ENCODE results near the gene INHA. TPM values are rescaled to one million over a fixed set of nuclear protein-coding genes. Genes with fewer than 3 reads are reported as not detected.

The INHA gene
- total and polyA plus RNA-seq, 4 donors: 0.51 to 3.6 (median 0.55) TPM; not detected in 1

- H3K4me3 ChIP-seq (ENCODE audit: low read length in 2 of 2): no peak overlapping the region
- no peak for ATAC-seq (ENCODE audit: low FRiP score)
- intact Hi-C loops (cut with DNase I): loop anchor here (2.0 to 5.0 kb wide), 3 partner anchors 53 to 140 kb away; partner anchors contain the start of gene STK11IP (in 1 of the 2)
- no peaks in the 10 kb centered on the region for H3K36me3 ChIP-seq (ENCODE audit: control insufficient read depth in 1 of 2, insufficient read depth in 2 of 2, low read length in 1 of 2)
- 44 to 46% methylated on average over 9 of the region's 9 CpGs for WGBS, 2 donors
- no peaks in the 10 kb centered on the region for H3K9me3 ChIP-seq (ENCODE audit: control insufficient read depth, low read length)
- H3K4me1 ChIP-seq (ENCODE audit: control insufficient read depth in 1 of 2, insufficient read depth in 2 of 2, low read length in 2 of 2): no peaks in the 10 kb centered on the region
- no peaks in the 10 kb centered on the region for H3K27me3 ChIP-seq (ENCODE audit: control insufficient read depth in 1 of 2, insufficient read depth in 2 of 2, low read length in 1 of 2)
- DNase-seq: no peak
- no peak overlapping the region for H3K27ac ChIP-seq (ENCODE audit: low read depth in 1 of 2, low read length in 2 of 2)
Measured at GRCh38 chr2:219544567-219544966, 27.5 kb upstream of the INHA start.

DNA sequence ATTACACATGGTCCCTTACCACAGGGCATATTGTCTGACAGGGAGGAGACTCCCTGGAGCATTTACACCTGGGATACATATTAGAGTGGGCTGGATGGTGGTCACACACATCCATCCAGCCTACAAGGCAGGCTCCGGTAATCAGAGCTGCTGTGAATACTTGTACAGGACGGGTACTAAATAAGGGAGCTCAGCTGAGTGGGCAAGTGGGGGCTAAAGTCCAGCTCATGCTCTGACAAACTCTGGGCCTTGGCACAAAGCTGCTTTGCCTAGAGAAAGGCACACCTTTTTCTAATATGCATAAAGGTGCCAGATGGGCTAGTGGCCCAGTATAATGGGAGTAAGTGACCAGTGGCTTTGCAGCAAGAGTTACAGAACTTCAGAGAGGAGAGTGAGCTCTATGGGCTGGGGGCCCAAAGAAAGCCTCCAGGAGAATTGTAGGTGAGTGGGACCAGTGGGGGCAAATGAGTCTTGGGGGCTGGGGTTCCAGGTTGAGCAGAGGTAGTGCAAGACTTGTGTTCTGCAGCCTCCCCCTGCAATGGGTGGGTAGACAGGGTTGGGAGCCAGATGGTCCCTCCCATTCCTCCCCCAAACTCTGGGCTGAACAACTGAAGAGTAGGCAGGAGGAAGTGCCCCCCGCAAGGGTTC lies 26.7 kb upstream of the INHA start:
- intact Hi-C loops (cut with DNase I): loop anchor here in 1 of 2 donors (2.0 kb wide), 1 partner anchor 139 kb away; no protein-coding TSS in a partner anchor
- Histone ChIP-seq H3K27me3 (ENCODE audit: control insufficient read depth in 1 of 2, insufficient read depth in 2 of 2, low read length in 1 of 2) (no peaks in the 10 kb centered on the region), H3K36me3 (ENCODE audit: control insufficient read depth in 1 of 2, insufficient read depth in 2 of 2, low read length in 1 of 2) (no peaks in the 10 kb centered on the region), H3K4me1 (ENCODE audit: control insufficient read depth in 1 of 2, insufficient read depth in 2 of 2, low read length in 2 of 2) (no peaks in the 10 kb centered on the region), H3K27ac (ENCODE audit: low read depth in 1 of 2, low read length in 2 of 2) (no peak overlapping the region), H3K9me3 (ENCODE audit: control insufficient read depth, low read length) (no peaks in the 10 kb centered on the region), H3K4me3 (ENCODE audit: low read length in 2 of 2) (no peak overlapping the region)
- 90 to 95% methylated on average over 3 of the region's 3 CpGs for WGBS, 2 donors
- ATAC-seq (ENCODE audit: low FRiP score): no peak
- DNase-seq: no peak

- H3K4me1 ChIP-seq (ENCODE audit: control insufficient read depth in 1 of 2, insufficient read depth in 2 of 2, low read length in 2 of 2): no peaks in the 10 kb centered on the region
- intact Hi-C loops (cut with DNase I): loop anchor here in 1 of 2 donors (2.0 kb wide), 1 partner anchor 139 kb away; no protein-coding TSS in a partner anchor
- H3K36me3 ChIP-seq (ENCODE audit: control insufficient read depth in 1 of 2, insufficient read depth in 2 of 2, low read length in 1 of 2): no peaks in the 10 kb centered on the region
- DNase-seq: no peak
- ATAC-seq (ENCODE audit: low FRiP score): no peak
- no peaks in the 10 kb centered on the region for H3K9me3 ChIP-seq (ENCODE audit: control insufficient read depth, low read length)
- no peak overlapping the region for H3K4me3 ChIP-seq (ENCODE audit: low read length in 2 of 2)
- no peaks in the 10 kb centered on the region for H3K27me3 ChIP-seq (ENCODE audit: control insufficient read depth in 1 of 2, insufficient read depth in 2 of 2, low read length in 1 of 2)
- H3K27ac ChIP-seq (ENCODE audit: low read depth in 1 of 2, low read length in 2 of 2): no peak overlapping the region
- WGBS, 2 donors: 79 to 80% methylated on average over 4 of the region's 4 CpGs
Measured at GRCh38 chr2:219545943-219546352, 26.2 kb upstream of the INHA start.

GRCh38 chr2:219547621-219548020 lies 24.5 kb upstream of the INHA start:
- H3K27ac ChIP-seq (ENCODE audit: low read depth in 1 of 2, low read length in 2 of 2): no peak overlapping the region
- WGBS, 2 donors: 97 to 98% methylated on average over 26 of the region's 26 CpGs
- no peaks in the 10 kb centered on the region for H3K9me3 ChIP-seq (ENCODE audit: control insufficient read depth, low read length)
- intact Hi-C loops (cut with DNase I): no loop called here
- H3K4me3 ChIP-seq (ENCODE audit: low read length in 2 of 2): no peak overlapping the region
- no peak for ATAC-seq (ENCODE audit: low FRiP score)
- no peak for DNase-seq
- no peaks in the 10 kb centered on the region for H3K36me3 ChIP-seq (ENCODE audit: control insufficient read depth in 1 of 2, insufficient read depth in 2 of 2, low read length in 1 of 2)
- no peaks in the 10 kb centered on the region for H3K4me1 ChIP-seq (ENCODE audit: control insufficient read depth in 1 of 2, insufficient read depth in 2 of 2, low read length in 2 of 2)
- H3K27me3 ChIP-seq (ENCODE audit: control insufficient read depth in 1 of 2, insufficient read depth in 2 of 2, low read length in 1 of 2): no peaks in the 10 kb centered on the region

DNA sequence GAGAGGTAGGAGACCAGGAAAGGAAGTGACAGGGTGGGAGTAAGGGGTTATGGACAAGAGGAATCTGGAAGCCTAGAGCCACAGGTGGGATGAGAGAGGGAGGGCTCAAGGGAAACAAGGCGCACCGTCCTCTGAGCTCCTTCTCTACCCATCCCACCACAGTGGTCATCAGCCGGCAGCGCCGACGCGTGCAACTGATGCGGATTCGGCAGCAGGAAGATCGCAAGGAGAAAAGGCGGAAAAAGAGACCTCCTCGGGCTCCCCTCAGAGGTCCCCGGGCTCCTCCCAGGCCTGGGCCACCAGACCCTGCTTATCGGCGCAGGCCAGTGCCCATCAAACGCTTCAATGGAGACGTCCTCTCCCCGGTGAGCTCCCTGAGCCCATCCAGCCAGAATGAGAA lies 23.1 kb upstream of the INHA start:
- no peak overlapping the region for H3K4me3 ChIP-seq (ENCODE audit: low read length in 2 of 2)
- no peaks in the 10 kb centered on the region for H3K9me3 ChIP-seq (ENCODE audit: control insufficient read depth, low read length)
- ATAC-seq (ENCODE audit: low FRiP score) (no peak), DNase-seq (peak in 1 of 2 donors; percentile 67)
- 94 to 97% methylated on average over 18 of the region's 18 CpGs for WGBS, 2 donors
- H3K4me1 ChIP-seq (ENCODE audit: control insufficient read depth in 1 of 2, insufficient read depth in 2 of 2, low read length in 2 of 2): no peaks in the 10 kb centered on the region
- intact Hi-C loops (cut with DNase I): no loop called here
- H3K27me3 ChIP-seq (ENCODE audit: control insufficient read depth in 1 of 2, insufficient read depth in 2 of 2, low read length in 1 of 2): no peaks in the 10 kb centered on the region
- no peaks in the 10 kb centered on the region for H3K36me3 ChIP-seq (ENCODE audit: control insufficient read depth in 1 of 2, insufficient read depth in 2 of 2, low read length in 1 of 2)
- no peak overlapping the region for H3K27ac ChIP-seq (ENCODE audit: low read depth in 1 of 2, low read length in 2 of 2)

DNA sequence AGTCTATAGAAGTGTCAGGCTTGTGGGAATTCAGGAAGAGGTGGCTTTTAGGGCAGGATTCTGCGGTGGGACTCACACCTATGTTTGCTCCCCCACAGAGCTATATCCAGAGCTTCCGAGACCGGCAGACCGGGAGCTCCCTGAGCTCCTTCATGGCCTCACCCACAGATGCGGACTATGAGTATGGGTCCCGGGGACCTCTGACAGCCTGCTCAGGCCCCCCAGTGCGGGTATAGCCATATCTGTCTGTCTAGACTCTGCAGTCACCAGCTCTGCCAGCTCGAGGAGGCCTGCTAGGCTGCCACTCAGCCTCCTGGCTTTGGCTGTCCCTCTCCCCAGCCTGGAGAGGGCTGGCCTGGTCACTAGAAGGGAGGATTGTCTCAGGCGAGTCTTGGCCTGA lies 22.5 kb upstream of the INHA start:
- peak in 1 of 2 donors; percentile 62 for DNase-seq
- H3K4me1 ChIP-seq (ENCODE audit: control insufficient read depth in 1 of 2, insufficient read depth in 2 of 2, low read length in 2 of 2): no peaks in the 10 kb centered on the region
- no peak overlapping the region for H3K27ac ChIP-seq (ENCODE audit: low read depth in 1 of 2, low read length in 2 of 2)
- WGBS, 2 donors: 89 to 92% methylated on average over 9 of the region's 9 CpGs
- no peaks in the 10 kb centered on the region for H3K27me3 ChIP-seq (ENCODE audit: control insufficient read depth in 1 of 2, insufficient read depth in 2 of 2, low read length in 1 of 2)
- no peaks in the 10 kb centered on the region for H3K36me3 ChIP-seq (ENCODE audit: control insufficient read depth in 1 of 2, insufficient read depth in 2 of 2, low read length in 1 of 2)
- intact Hi-C loops (cut with DNase I): loop anchor here in 1 of 2 donors (5.0 kb wide), 1 partner anchor 48 kb away; the partner anchor contains the start of gene STK11IP
- ATAC-seq (ENCODE audit: low FRiP score): no peak
- H3K9me3 ChIP-seq (ENCODE audit: control insufficient read depth, low read length): no peaks in the 10 kb centered on the region
- H3K4me3 ChIP-seq (ENCODE audit: low read length in 2 of 2): no peak overlapping the region

GRCh38 chr2:219551441-219552381 lies 20.4 kb upstream of the INHA start:
- H3K9me3 ChIP-seq (ENCODE audit: control insufficient read depth, low read length): no peaks in the 10 kb centered on the region
- peak in 1 of 2 donors; percentile 85 for DNase-seq
- no peak overlapping the region for H3K27ac ChIP-seq (ENCODE audit: low read depth in 1 of 2, low read length in 2 of 2)
- WGBS, 2 donors: 7 to 13% methylated on average over 51 to 54 of the region's 54 CpGs
- no peaks in the 10 kb centered on the region for H3K36me3 ChIP-seq (ENCODE audit: control insufficient read depth in 1 of 2, insufficient read depth in 2 of 2, low read length in 1 of 2)
- intact Hi-C loops (cut with DNase I): loop anchor here in 1 of 2 donors (5.0 kb wide), 1 partner anchor 46 kb away; the partner anchor contains the start of gene STK11IP
- H3K4me1 ChIP-seq (ENCODE audit: control insufficient read depth in 1 of 2, insufficient read depth in 2 of 2, low read length in 2 of 2): no peaks in the 10 kb centered on the region
- no peaks in the 10 kb centered on the region for H3K27me3 ChIP-seq (ENCODE audit: control insufficient read depth in 1 of 2, insufficient read depth in 2 of 2, low read length in 1 of 2)
- no peak for ATAC-seq (ENCODE audit: low FRiP score)
- peak overlapping the region; percentile 35 to 37 for H3K4me3 ChIP-seq (ENCODE audit: low read length in 2 of 2)

DNA sequence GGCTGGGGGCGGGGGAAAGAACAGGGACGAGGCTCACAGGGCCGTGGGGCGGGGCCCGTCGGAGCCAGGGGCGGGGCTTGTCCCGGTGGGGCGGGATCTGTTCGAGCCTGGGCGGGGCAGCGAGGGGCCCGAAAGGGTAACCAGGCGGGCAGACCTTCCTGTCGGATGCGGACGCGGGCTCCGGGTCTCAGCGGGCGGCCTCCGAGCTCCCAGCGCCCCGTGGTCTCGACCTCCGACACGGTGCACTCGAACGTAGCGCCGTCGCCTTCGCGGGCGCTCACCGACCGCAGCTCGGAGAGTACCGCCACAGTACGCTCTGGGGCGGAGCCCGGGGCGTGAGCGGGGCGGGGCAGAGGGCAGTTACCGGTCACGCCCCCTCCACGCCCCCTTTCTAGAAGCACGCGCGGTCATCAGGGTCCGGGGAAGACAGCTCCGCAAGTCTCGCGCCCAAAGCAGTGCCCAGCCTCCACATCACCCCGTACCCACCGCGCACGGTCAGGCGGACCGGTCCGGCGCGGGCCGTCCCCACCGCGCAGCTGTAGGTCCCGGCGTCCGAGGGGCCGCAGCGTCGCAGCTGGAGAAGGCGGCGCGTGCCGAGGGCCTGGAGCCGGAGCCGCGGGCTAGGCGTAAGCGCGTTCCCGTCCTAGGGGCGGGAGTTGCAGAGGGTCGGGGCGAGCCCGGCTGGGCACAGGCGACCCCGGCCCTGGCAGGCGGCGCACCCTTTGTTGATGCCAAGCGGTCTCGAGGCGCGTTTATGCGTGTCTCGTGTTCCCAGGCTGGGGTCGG lies 19.5 kb upstream of the INHA start:
- no peak overlapping the region for H3K27ac ChIP-seq (ENCODE audit: low read depth in 1 of 2, low read length in 2 of 2)
- H3K4me3 ChIP-seq (ENCODE audit: low read length in 2 of 2): peak overlapping the region; percentile 35 to 37
- H3K36me3 ChIP-seq (ENCODE audit: control insufficient read depth in 1 of 2, insufficient read depth in 2 of 2, low read length in 1 of 2): no peaks in the 10 kb centered on the region
- DNase-seq: peak; percentile 90 to 97
- H3K27me3 ChIP-seq (ENCODE audit: control insufficient read depth in 1 of 2, insufficient read depth in 2 of 2, low read length in 1 of 2): no peaks in the 10 kb centered on the region
- peak; percentile 91 for ATAC-seq (ENCODE audit: low FRiP score)
- WGBS, 2 donors: 0% methylated on average over 63 to 99 of the region's 99 CpGs
- no peaks in the 10 kb centered on the region for H3K4me1 ChIP-seq (ENCODE audit: control insufficient read depth in 1 of 2, insufficient read depth in 2 of 2, low read length in 2 of 2)
- H3K9me3 ChIP-seq (ENCODE audit: control insufficient read depth, low read length): no peaks in the 10 kb centered on the region
- intact Hi-C loops (cut with DNase I): loop anchor here in 1 of 2 donors (5.0 kb wide), 1 partner anchor 45 kb away; the partner anchor contains the start of gene STK11IP

All from aorta (tissue), 5 donors.